SK-N-MC (cell line): ENCODE data around the gene ANKLE1.

Experiments
- DNase-seq: peaks from one replicate; pipeline ENCODE4 v3.0.0-alpha.2; 2011; ENCODE audit warnings: low read depth, low spot score
- H3K27ac ChIP-seq: fragments of 200-600 bp; sonication (generic); 2 replicates; pipeline ENCODE4 v1.5.1; 2016; ENCODE audit warnings: mixed run types
- H3K36me3 ChIP-seq: fragments of 200-600 bp; sonication (generic); 2 replicates; pipeline ENCODE4 v1.6.1; 2017; ENCODE audit warnings: antibody characterized with exemption, low read length, mixed read lengths; ENCODE audit not compliant: insufficient read depth
- H3K4me3 ChIP-seq: fragments of 200-600 bp; sonication (generic); 2 replicates; pipeline ENCODE4 v1.5.1; 2016
- H3K9ac ChIP-seq: fragments of 200-600 bp; sonication (generic); 2 replicates; pipeline ENCODE4 v1.8.0; 2017; ENCODE audit warnings: mixed run types, mixed read lengths; ENCODE audit not compliant: insufficient read length
- H3K9me3 ChIP-seq: fragments of 200-600 bp; sonication (generic); 2 replicates; pipeline ENCODE4 v1.6.1; 2017; ENCODE audit warnings: low read depth, mild to moderate bottlenecking, antibody characterized with exemption, low read length, moderate library complexity, mixed read lengths
- EZH2 ChIP-seq: fragments of 200-600 bp; sonication (generic); IDR thresholded peaks from one replicate; pipeline ENCODE4 v1.6.1; 2017; ENCODE audit warnings: antibody characterized with exemption
- FOXP2 ChIP-seq: optimal IDR thresholded peaks from 2 replicates; pipeline ENCODE3; 2011; ENCODE audit warnings: mild to moderate bottlenecking, moderate library complexity; ENCODE audit not compliant: insufficient read depth; ENCODE audit errors: extremely low read length, control extremely low read depth
- POLR2AphosphoS5 ChIP-seq: IDR thresholded peaks from 2 replicates; pipeline ENCODE4 v1.6.1; 2012; ENCODE audit warnings: mild to moderate bottlenecking, low read depth, low read length, borderline replicate concordance

The ANKLE1 gene

DNA sequence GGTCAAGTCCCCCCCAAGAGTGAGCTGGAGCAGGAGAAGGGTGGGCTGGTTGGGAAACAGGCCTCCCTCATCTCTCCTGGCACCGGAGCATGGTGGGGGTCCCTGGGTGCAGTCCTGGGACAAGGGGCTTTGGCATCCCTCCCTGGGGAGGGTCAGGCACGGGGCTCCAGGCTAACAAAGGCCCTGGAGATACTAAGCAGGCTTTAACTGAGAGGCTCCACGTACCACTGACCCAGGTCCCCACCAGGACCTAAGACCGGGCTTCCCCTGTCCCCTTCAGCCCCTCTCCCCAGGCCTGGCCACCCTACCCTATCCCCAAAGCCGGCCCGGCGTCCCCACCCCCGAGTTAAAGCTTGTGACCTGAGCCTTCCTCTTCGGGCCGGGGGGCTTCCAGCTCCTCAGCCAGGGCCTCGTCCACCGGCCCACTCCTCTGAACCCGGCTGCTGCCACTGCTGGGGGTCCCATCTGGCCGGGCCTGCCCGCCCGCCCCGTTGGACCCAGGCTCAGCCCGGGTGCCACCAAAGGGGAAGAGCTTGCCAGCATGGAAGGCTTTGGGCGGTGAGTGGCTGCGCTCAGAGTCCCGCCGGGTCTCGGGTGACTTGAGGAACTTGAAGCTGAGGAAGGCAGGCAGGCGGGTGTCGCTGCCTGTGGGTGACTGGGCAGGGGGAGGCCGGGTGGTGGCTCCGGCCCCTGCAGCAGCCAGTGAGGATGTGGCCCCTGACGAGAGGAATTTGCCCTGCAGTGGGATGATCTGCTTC lies 42.8 kb downstream of the ANKLE1 start:
- no peak overlapping the region for H3K4me3 ChIP-seq
- H3K9me3 ChIP-seq: no peaks in the 10 kb centered on the region
- H3K36me3 ChIP-seq: peaks cover 12% of the 10 kb centered on the region; the same call in 1 of the 2 replicates
- no peak for DNase-seq
- TF ChIP-seq POLR2AphosphoS5 (no peak), FOXP2 (no peak), EZH2 (no peak)
- no peak overlapping the region for H3K9ac ChIP-seq
- no peak overlapping the region for H3K27ac ChIP-seq

- Histone ChIP-seq H3K4me3 (no peak overlapping the region), H3K9me3 (no peaks in the 10 kb centered on the region), H3K36me3 (peaks cover 6% of the 10 kb centered on the region; the same call in 1 of the 2 replicates), H3K27ac (no peak overlapping the region), H3K9ac (no peak overlapping the region)
- DNase-seq: no peak
- TF ChIP-seq EZH2 (no peak), POLR2AphosphoS5 (no peak), FOXP2 (no peak)
Measured at GRCh38 chr19:17325133-17325532, 43.4 kb downstream of the ANKLE1 start.

DNA sequence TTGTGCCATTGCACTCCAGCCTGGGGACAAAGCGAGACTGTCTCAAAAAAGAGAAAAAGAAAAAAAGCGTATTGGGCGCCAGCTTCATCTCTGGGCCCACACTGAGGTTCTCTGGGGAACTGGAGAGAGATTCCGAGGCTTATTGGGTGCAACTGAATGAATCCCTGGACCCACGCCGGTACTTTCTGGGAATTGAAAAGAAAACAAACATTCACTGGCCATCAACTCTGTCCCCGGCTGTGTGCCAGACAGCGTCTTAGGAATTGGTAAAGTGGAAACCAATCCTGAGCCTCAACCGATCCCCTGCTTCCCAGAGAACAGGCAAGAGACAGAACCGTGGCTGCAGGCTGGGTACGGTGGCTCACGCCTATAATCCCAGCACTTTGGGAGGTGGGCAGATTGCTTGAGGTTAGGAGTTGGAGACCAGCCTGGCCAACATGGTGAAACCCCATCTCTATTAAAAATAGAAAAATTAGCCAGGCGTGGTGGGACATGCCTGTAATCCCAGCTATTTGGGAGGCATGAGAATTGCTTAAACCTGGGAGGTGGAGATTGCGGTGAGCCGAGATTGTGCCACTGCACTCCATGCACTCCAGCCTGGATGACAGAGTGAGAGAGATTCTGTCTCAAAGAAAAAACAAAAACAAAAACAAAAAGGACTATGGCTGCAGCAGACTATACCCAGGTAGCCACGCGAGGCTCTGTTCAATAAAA lies 44.3 kb downstream of the ANKLE1 start:
- no peak overlapping the region for H3K27ac ChIP-seq
- no peak for TF ChIP-seq FOXP2
- TF ChIP-seq EZH2: no peak
- TF ChIP-seq POLR2AphosphoS5: no peak
- H3K4me3 ChIP-seq: no peak overlapping the region
- DNase-seq: no peak
- no peaks in the 10 kb centered on the region; the same call in 1 of the 2 replicates for H3K36me3 ChIP-seq
- no peaks in the 10 kb centered on the region for H3K9me3 ChIP-seq
- no peak overlapping the region for H3K9ac ChIP-seq

GRCh38 chr19:17326595-17326966 lies 44.9 kb downstream of the ANKLE1 start:
- no peak for DNase-seq
- Histone ChIP-seq H3K27ac (no peak overlapping the region), H3K9me3 (no peaks in the 10 kb centered on the region), H3K9ac (no peak overlapping the region), H3K36me3 (no peaks in the 10 kb centered on the region; the same call in 1 of the 2 replicates), H3K4me3 (no peak overlapping the region)
- TF ChIP-seq FOXP2 (no peak), POLR2AphosphoS5 (no peak), EZH2 (no peak)

DNA sequence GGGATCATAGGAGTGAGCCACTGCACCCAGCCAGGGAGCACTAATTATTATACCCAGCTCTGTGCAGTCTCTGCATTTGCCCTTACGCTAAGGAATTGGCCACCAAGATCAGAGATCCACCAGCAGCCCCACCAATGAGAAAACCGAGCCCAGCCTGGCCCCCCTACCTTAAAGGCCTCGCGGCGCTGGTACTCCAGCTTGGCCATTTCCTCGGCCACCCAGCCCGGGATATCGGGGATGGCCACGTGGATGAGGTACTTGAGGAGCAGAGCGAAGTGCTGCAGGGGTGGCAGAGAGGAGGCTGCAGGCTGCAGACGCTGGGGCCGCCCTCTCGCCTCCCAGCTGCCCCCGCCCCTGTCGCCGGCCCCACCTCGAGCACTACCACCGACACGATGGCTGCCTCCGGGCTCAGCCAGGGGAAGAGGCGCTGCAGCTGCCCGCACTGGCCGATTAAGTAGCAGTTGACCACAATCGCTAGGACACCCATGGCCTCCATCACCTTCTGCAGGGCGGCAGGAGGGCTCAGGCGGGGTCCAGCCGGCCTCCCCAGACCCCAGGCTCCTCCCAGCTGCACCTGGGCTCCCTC lies 45.5 kb downstream of the ANKLE1 start:
- TF ChIP-seq EZH2 (no peak), POLR2AphosphoS5 (no peak), FOXP2 (no peak)
- no peak overlapping the region for H3K9ac ChIP-seq
- H3K9me3 ChIP-seq: no peaks in the 10 kb centered on the region
- no peak overlapping the region for H3K4me3 ChIP-seq
- DNase-seq: no peak
- H3K36me3 ChIP-seq: no peaks in the 10 kb centered on the region; the same call in 1 of the 2 replicates
- H3K27ac ChIP-seq: no peak overlapping the region

DNA sequence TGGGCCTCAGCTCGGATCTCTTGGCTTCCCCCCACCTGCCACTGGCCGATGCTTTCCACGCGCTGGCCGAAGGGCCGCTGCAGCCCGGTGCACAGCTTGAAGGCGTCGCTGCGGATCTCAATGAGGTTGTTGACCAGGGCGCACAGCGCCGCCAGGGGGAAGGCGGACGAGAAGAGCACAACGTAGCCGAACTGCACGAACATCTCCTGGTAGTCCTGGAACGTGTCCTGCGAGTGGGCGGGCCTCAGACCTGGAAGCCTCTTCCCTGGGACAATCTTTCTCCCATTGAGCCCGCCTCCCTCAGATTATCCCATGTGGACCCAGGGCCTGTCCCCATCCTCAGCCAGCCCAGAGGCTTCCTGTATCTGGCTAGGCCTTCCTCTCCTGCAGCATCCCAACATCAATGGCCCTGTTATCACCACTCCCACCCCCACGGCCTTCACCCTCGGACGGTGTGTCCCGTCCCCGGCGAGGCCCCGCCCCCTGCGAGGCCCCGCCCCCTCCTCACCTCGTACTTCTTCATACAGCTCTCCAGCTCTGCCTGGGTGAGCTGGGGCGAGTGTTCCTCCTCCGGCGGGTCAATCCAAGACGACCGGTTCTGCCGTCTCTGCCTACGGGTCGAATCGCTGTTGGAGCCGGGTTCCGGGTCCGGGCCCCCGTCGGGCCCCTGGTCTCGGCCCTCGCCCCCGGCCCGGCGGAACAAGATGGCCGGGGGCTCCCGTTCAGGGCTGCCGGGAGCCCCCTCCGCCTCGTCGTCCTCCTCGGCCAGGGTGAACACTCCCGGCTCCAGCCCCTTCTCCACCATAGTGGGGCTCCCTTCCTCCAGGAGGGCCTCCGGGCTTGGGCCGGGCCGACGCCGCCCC lies 46.2 kb downstream of the ANKLE1 start:
- no peaks in the 10 kb centered on the region for H3K9me3 ChIP-seq
- TF ChIP-seq EZH2: no peak
- TF ChIP-seq FOXP2: no peak
- no peak for TF ChIP-seq POLR2AphosphoS5
- H3K9ac ChIP-seq: no peak overlapping the region
- no peak overlapping the region for H3K27ac ChIP-seq
- H3K4me3 ChIP-seq: no peak overlapping the region
- no peak for DNase-seq
- peaks cover 2% of the 10 kb centered on the region for H3K36me3 ChIP-seq

DNA sequence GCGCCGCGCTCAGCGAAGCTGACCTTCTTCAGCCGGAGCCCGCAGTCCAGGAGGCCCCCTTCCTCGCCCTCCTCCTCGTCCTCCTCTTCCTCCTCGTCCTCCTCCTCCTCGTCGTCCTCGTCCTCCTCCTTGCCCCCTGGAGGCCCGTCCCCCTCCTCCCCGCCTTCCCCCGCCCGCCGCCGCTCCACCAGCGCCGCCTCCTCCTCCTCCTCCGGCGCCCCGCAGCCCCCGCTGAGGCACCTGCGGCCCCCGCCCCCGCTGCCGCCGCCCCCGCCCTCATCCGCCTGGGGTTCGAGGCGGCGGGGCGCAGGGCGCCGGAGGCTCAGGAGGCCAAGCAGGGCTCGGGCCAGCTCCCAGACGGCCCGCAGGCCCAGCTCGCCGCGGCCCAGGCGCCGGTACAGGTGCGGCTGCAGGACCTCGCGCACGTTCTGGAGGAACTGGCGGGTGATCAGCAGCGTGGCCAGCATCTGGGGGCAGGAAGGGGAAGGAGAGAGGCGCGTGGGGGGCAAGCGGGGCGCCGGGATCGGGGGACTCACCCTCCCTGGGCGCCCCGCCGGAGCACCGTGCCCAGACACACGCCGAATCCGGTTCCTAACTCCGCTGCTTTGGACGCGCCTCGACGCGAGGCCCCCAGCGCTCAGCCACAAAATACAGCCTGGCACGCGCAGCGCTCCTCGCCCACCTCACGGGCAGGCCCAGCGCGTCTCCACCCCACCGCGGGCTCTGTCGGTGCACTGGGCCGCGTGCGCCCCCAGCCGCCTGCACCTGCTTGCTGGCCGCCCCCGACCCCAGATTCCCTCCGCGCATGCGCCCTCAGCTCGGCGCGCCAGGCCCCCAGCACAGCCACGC lies 47.0 kb downstream of the ANKLE1 start:
- Histone ChIP-seq H3K9me3 (no peaks in the 10 kb centered on the region), H3K9ac (no peak overlapping the region), H3K27ac (no peak overlapping the region), H3K36me3 (peaks cover 5% of the 10 kb centered on the region), H3K4me3 (no peak overlapping the region)
- no peak for DNase-seq
- no peak for TF ChIP-seq POLR2AphosphoS5
- TF ChIP-seq EZH2: no peak
- TF ChIP-seq FOXP2: no peak
